Fibroblast of the aortic adventitia (primary cell): ENCODE data around the gene MCM5. TPM values are rescaled to one million over a fixed set of nuclear protein-coding genes. Genes with fewer than 3 reads are reported as not detected.

Source experiments
- DNase-seq: peaks from one replicate; pipeline ENCODE4 v3.0.0-alpha.2; 2010; ENCODE audit warnings: low read depth
- H3K4me3 ChIP-seq: 2 replicates; pipeline ENCODE4 v1.5.1; 2011; ENCODE audit warnings: low read depth, mild to moderate bottlenecking, control low read depth, low read length, moderate library complexity
- CTCF ChIP-seq: IDR thresholded peaks from 2 replicates; pipeline ENCODE4 v1.5.1; 2011; ENCODE audit warnings: mild to moderate bottlenecking, low read length, control low read depth, inconsistent platforms; ENCODE audit not compliant: insufficient read depth
- total RNA-seq: library from RNA; depleted of rRNA; stranded (reverse); fragments of >200 nt; gene quantifications from 2 replicates; pipeline ENCODE4 v1.2.3, GENCODE V29; 2012; ENCODE audit warnings: low replicate concordance

The MCM5 gene
- total RNA-seq, 1 donor, result 76.9 TPM

GRCh38 chr22:35379146-35379993 lies 20.6 kb upstream of the MCM5 start:
- TF ChIP-seq CTCF, result no peak
- H3K4me3 ChIP-seq, result no peak overlapping the region
- DNase-seq, result no peak

- no peak overlapping the region for H3K4me3 ChIP-seq
- peak; percentile 25 for DNase-seq
- TF ChIP-seq CTCF, result no peak
Observed at GRCh38 chr22:35380013-35380412, 19.9 kb upstream of the MCM5 start.

- H3K4me3 ChIP-seq, result peak within 1 kb of the TSS; percentile 99
- TF ChIP-seq CTCF, result peak; percentile 17
- peak; percentile 94 for DNase-seq
Observed at GRCh38 chr22:35380537-35381423, 19.2 kb upstream of the MCM5 start, which contains the start of gene HMOX1. Gene HMOX1 (plus strand): TSS chr22:35381096. CDS start chr22:35381174, 78 bp downstream.

- no peak for TF ChIP-seq CTCF
- peak overlapping the region; percentile 99 for H3K4me3 ChIP-seq
- no peak for DNase-seq
Observed at GRCh38 chr22:35381424-35382009, 18.4 kb upstream of the MCM5 start.

- TF ChIP-seq CTCF, result no peak
Observed at GRCh38 chr22:35383679-35384071, 16.3 kb upstream of the MCM5 start.

GRCh38 chr22:35384527-35384926 lies 15.4 kb upstream of the MCM5 start:
- H3K4me3 ChIP-seq, result peak overlapping the region; percentile 13
- no peak for DNase-seq
- TF ChIP-seq CTCF, result no peak

More at GRCh38 chr22:35383679-35384071, 16.3 kb upstream of the MCM5 start:
- no peak for DNase-seq
- peak overlapping the region; percentile 99 for H3K4me3 ChIP-seq
